T-helper 1 cell treated with Interleukin-12 subunit alpha and Interleukin-12 subunit beta and Interleukin-4 antibody, amounts not matched to agents 30 μg/mL and 1 μg/mL, for 36 hours (primary cell): ENCODE measurements around the gene CYP1A2.

Source experiments
- H3K27ac Mint-ChIP-seq: one replicate; pipeline ENCODE4 v1.8.0; 2021; ENCODE audit warnings: mild to moderate bottlenecking, mixed read lengths
- H3K27me3 Mint-ChIP-seq: one replicate; pipeline ENCODE4 v1.8.0; 2021; ENCODE audit warnings: low read depth, mixed read lengths
- H3K36me3 Mint-ChIP-seq: one replicate; pipeline ENCODE4 v1.8.0; 2021; ENCODE audit warnings: low read depth, mixed read lengths
- H3K4me1 Mint-ChIP-seq: one replicate; pipeline ENCODE4 v1.8.0; 2021; ENCODE audit warnings: low read depth, mixed read lengths
- H3K4me3 Mint-ChIP-seq: one replicate; pipeline ENCODE4 v1.8.0; 2021; ENCODE audit warnings: mild to moderate bottlenecking, moderate library complexity, mixed read lengths
- H3K9me3 Mint-ChIP-seq: one replicate; pipeline ENCODE4 v1.8.0; 2021; ENCODE audit warnings: mixed read lengths

The CYP1A2 gene

GRCh38 chr15:74786551-74787165 is 38.0 kb downstream of the CYP1A2 start:
- Mint-ChIP-seq H3K36me3 (peaks cover 64% of the 10 kb centered on the region), H3K27me3 (no peaks in the 10 kb centered on the region), H3K27ac (peak overlapping the region; percentile 99), H3K4me3 (peak overlapping the region; percentile 93), H3K9me3 (no peaks in the 10 kb centered on the region), H3K4me1 (peaks cover 49% of the 10 kb centered on the region)

GRCh38 chr15:74787251-74788041 is 38.8 kb downstream of the CYP1A2 start:
- Mint-ChIP-seq H3K27ac (peak overlapping the region; percentile 99), H3K9me3 (no peaks in the 10 kb centered on the region), H3K27me3 (no peaks in the 10 kb centered on the region), H3K4me3 (peak overlapping the region; percentile 93), H3K4me1 (peaks cover 56% of the 10 kb centered on the region), H3K36me3 (peaks cover 69% of the 10 kb centered on the region)

GRCh38 chr15:74788042-74788682 is 39.5 kb downstream of the CYP1A2 start:
- Mint-ChIP-seq H3K4me3 (peak overlapping the region; percentile 93), H3K27ac (peak overlapping the region; percentile 99), H3K9me3 (no peaks in the 10 kb centered on the region), H3K27me3 (no peaks in the 10 kb centered on the region), H3K36me3 (peaks cover 64% of the 10 kb centered on the region), H3K4me1 (peaks cover 59% of the 10 kb centered on the region)

GRCh38 chr15:74788683-74789151 is 40.1 kb downstream of the CYP1A2 start:
- Mint-ChIP-seq H3K36me3 (peaks cover 58% of the 10 kb centered on the region), H3K27me3 (no peaks in the 10 kb centered on the region), H3K4me1 (peaks cover 64% of the 10 kb centered on the region), H3K27ac (peak overlapping the region; percentile 99), H3K9me3 (no peaks in the 10 kb centered on the region), H3K4me3 (peak overlapping the region; percentile 93)

GRCh38 chr15:74789171-74789631 is 40.6 kb downstream of the CYP1A2 start:
- Mint-ChIP-seq H3K27me3 (no peaks in the 10 kb centered on the region), H3K4me3 (peak overlapping the region; percentile 93), H3K36me3 (peaks cover 56% of the 10 kb centered on the region), H3K9me3 (no peaks in the 10 kb centered on the region), H3K27ac (peak overlapping the region; percentile 99), H3K4me1 (peaks cover 66% of the 10 kb centered on the region)

- Mint-ChIP-seq H3K4me1 (peaks cover 69% of the 10 kb centered on the region), H3K4me3 (peak overlapping the region; percentile 93), H3K27ac (peak overlapping the region; percentile 99), H3K36me3 (peaks cover 54% of the 10 kb centered on the region), H3K27me3 (no peaks in the 10 kb centered on the region), H3K9me3 (no peaks in the 10 kb centered on the region)
Observed at GRCh38 chr15:74789741-74790079, 41.1 kb downstream of the CYP1A2 start.

GRCh38 chr15:74790080-74790916 is 41.7 kb downstream of the CYP1A2 start:
- Mint-ChIP-seq H3K27ac (peak overlapping the region; percentile 99), H3K9me3 (no peaks in the 10 kb centered on the region), H3K4me3 (peak overlapping the region; percentile 93), H3K27me3 (no peaks in the 10 kb centered on the region), H3K4me1 (peaks cover 72% of the 10 kb centered on the region), H3K36me3 (peaks cover 53% of the 10 kb centered on the region)

- peak overlapping the region; percentile 83 for H3K27ac Mint-ChIP-seq
- H3K36me3 Mint-ChIP-seq, result peaks cover 51% of the 10 kb centered on the region
- no peaks in the 10 kb centered on the region for H3K9me3 Mint-ChIP-seq
- no peaks in the 10 kb centered on the region for H3K27me3 Mint-ChIP-seq
- H3K4me1 Mint-ChIP-seq, result peaks cover 73% of the 10 kb centered on the region
- peak overlapping the region; percentile 93 for H3K4me3 Mint-ChIP-seq
Observed at GRCh38 chr15:74791007-74791406, 42.4 kb downstream of the CYP1A2 start.

GRCh38 chr15:74791667-74792066 is 43.0 kb downstream of the CYP1A2 start:
- H3K9me3 Mint-ChIP-seq, result no peaks in the 10 kb centered on the region
- H3K36me3 Mint-ChIP-seq, result peaks cover 53% of the 10 kb centered on the region
- H3K4me1 Mint-ChIP-seq, result peaks cover 77% of the 10 kb centered on the region
- peak overlapping the region; percentile 68 for H3K4me3 Mint-ChIP-seq
- H3K27me3 Mint-ChIP-seq, result no peaks in the 10 kb centered on the region
- H3K27ac Mint-ChIP-seq, result peak overlapping the region; percentile 83

GRCh38 chr15:74792227-74793016 is 43.8 kb downstream of the CYP1A2 start:
- Mint-ChIP-seq H3K36me3 (peaks cover 50% of the 10 kb centered on the region), H3K27ac (peak overlapping the region; percentile 83), H3K9me3 (no peaks in the 10 kb centered on the region), H3K4me1 (peaks cover 74% of the 10 kb centered on the region), H3K4me3 (peak overlapping the region; percentile 68), H3K27me3 (no peaks in the 10 kb centered on the region)

- Mint-ChIP-seq H3K27ac (peak overlapping the region; percentile 73), H3K9me3 (no peaks in the 10 kb centered on the region), H3K4me3 (peak overlapping the region; percentile 48), H3K36me3 (peaks cover 46% of the 10 kb centered on the region), H3K27me3 (no peaks in the 10 kb centered on the region), H3K4me1 (peaks cover 74% of the 10 kb centered on the region)
Observed at GRCh38 chr15:74793135-74794028, 44.7 kb downstream of the CYP1A2 start.

GRCh38 chr15:74794248-74794969 is 45.8 kb downstream of the CYP1A2 start:
- Mint-ChIP-seq H3K4me3 (peak overlapping the region; percentile 65), H3K4me1 (peaks cover 69% of the 10 kb centered on the region), H3K9me3 (no peaks in the 10 kb centered on the region), H3K36me3 (peaks cover 44% of the 10 kb centered on the region), H3K27me3 (no peaks in the 10 kb centered on the region), H3K27ac (peak overlapping the region; percentile 82)
